IPS-18c (cell line): ENCODE results near the gene AOAH.
"Not testable (repeated sequence)": the region's sequence is repeated elsewhere in the genome, so short reads cannot be mapped to it uniquely, and the experiment has no call there.

Experiments used
- H3K4me3 ChIP-seq: 2 replicates; pipeline ENCODE4 v1.7.0; 2013; ENCODE audit warnings: low read depth, mild to moderate bottlenecking, low read length, moderate library complexity; ENCODE audit not compliant: insufficient read depth
- H3K9me3 ChIP-seq: one replicate; pipeline ENCODE4 v1.6.1; 2013; ENCODE audit warnings: mild to moderate bottlenecking, low read length, moderate library complexity; ENCODE audit not compliant: control insufficient read depth, insufficient read depth

AOAH gene

GRCh38 chr7:36491317-36491716 is 233.0 kb downstream of the AOAH start:
- no peaks in the 10 kb centered on the region for H3K9me3 ChIP-seq
- H3K4me3 ChIP-seq: no peak overlapping the region

- Histone ChIP-seq H3K4me3 (no peak overlapping the region), H3K9me3 (peaks cover 3% of the 10 kb centered on the region)
Observed at GRCh38 chr7:36490419-36490830, 233.9 kb downstream of the AOAH start.

GRCh38 chr7:36488672-36489071 is 235.6 kb downstream of the AOAH start:
- not testable (repeated sequence) for H3K4me3 ChIP-seq, H3K9me3 ChIP-seq

- peaks cover 3% of the 10 kb centered on the region for H3K9me3 ChIP-seq
- H3K4me3 ChIP-seq: no peak overlapping the region
Observed at GRCh38 chr7:36487756-36488336, 236.4 kb downstream of the AOAH start.

GRCh38 chr7:36486336-36486735 is 238.0 kb downstream of the AOAH start:
- peaks cover 3% of the 10 kb centered on the region for H3K9me3 ChIP-seq
- no peak overlapping the region for H3K4me3 ChIP-seq

GRCh38 chr7:36484265-36484664 is 240.0 kb downstream of the AOAH start:
- Histone ChIP-seq H3K4me3 (no peak overlapping the region), H3K9me3 (peaks cover 3% of the 10 kb centered on the region)

GRCh38 chr7:36483853-36484252 is 240.4 kb downstream of the AOAH start:
- not testable (repeated sequence) for H3K9me3 ChIP-seq, H3K4me3 ChIP-seq

GRCh38 chr7:36478745-36479144 is 245.5 kb downstream of the AOAH start:
- H3K4me3 ChIP-seq: no peak overlapping the region
- H3K9me3 ChIP-seq: no peaks in the 10 kb centered on the region

GRCh38 chr7:36475381-36475780 is 248.9 kb downstream of the AOAH start:
- no peak overlapping the region for H3K4me3 ChIP-seq
- H3K9me3 ChIP-seq: no peaks in the 10 kb centered on the region

GRCh38 chr7:36475011-36475342 is 249.3 kb downstream of the AOAH start:
- H3K4me3 ChIP-seq: no peak overlapping the region
- H3K9me3 ChIP-seq: no peaks in the 10 kb centered on the region

- Histone ChIP-seq H3K9me3 (no peaks in the 10 kb centered on the region), H3K4me3 (no peak overlapping the region)
Observed at GRCh38 chr7:36474283-36475010, 249.8 kb downstream of the AOAH start.

GRCh38 chr7:36473454-36474282 is 250.6 kb downstream of the AOAH start:
- Histone ChIP-seq H3K9me3 (no peaks in the 10 kb centered on the region), H3K4me3 (no peak overlapping the region)

GRCh38 chr7:36472141-36472729 is 252.1 kb downstream of the AOAH start:
- Histone ChIP-seq H3K4me3 (no peak overlapping the region), H3K9me3 (no peaks in the 10 kb centered on the region)

GRCh38 chr7:36469236-36469635 is 255.1 kb downstream of the AOAH start:
- H3K9me3 ChIP-seq: no peaks in the 10 kb centered on the region
- no peak overlapping the region for H3K4me3 ChIP-seq

- Histone ChIP-seq H3K4me3 (no peak overlapping the region), H3K9me3 (no peaks in the 10 kb centered on the region)
Observed at GRCh38 chr7:36468370-36469101, 255.8 kb downstream of the AOAH start.

GRCh38 chr7:36466001-36466400 is 258.3 kb downstream of the AOAH start:
- not testable (repeated sequence) for H3K9me3 ChIP-seq, H3K4me3 ChIP-seq

GRCh38 chr7:36464271-36464670 is 260.0 kb downstream of the AOAH start:
- Histone ChIP-seq H3K9me3 (peaks cover 2% of the 10 kb centered on the region), H3K4me3 (no peak overlapping the region)
